Karpas-422 (cell line): Measurements from ENCODE around the gene BANP. TPM values are rescaled to one million over a fixed set of nuclear protein-coding genes. Genes with fewer than 3 reads are reported as not detected.
"Not testable (repeated sequence)": the region's sequence is repeated elsewhere in the genome, so short reads cannot be mapped to it uniquely, and the experiment has no call there.

Source experiments
- DNase-seq: peaks from one replicate; pipeline ENCODE4 v3.0.0-alpha.2; 2015
- H2AFZ ChIP-seq: fragments of 200-600 bp; sonication (generic); 2 replicates; pipeline ENCODE4 v1.6.1; 2014; ENCODE audit warnings: antibody characterized with exemption, low read length, mixed read lengths
- H3K27ac ChIP-seq: fragments of 200-600 bp; sonication (generic); 2 replicates; pipeline ENCODE4 v1.5.1; 2014; ENCODE audit warnings: mild to moderate bottlenecking, low read length, moderate library complexity
- H3K27me3 ChIP-seq: fragments of 200-600 bp; sonication (generic); 2 replicates; pipeline ENCODE4 v1.6.1; 2014; ENCODE audit warnings: low read length, mixed read lengths
- H3K36me3 ChIP-seq: fragments of 200-600 bp; sonication (generic); 2 replicates; pipeline ENCODE4 v1.6.1; 2014; ENCODE audit warnings: low read length, mixed read lengths; ENCODE audit not compliant: insufficient read depth
- H3K4me1 ChIP-seq: fragments of 200-600 bp; sonication (generic); 2 replicates; pipeline ENCODE4 v1.6.1; 2014; ENCODE audit warnings: mild to moderate bottlenecking, low read length, mixed read lengths
- H3K4me2 ChIP-seq: fragments of 200-600 bp; sonication (generic); 2 replicates; pipeline ENCODE4 v1.6.1; 2014; ENCODE audit warnings: low read length, low read depth, mild to moderate bottlenecking; ENCODE audit not compliant: poor library complexity, severe bottlenecking
- H3K4me3 ChIP-seq: fragments of 200-600 bp; sonication (generic); 2 replicates; pipeline ENCODE4 v1.5.1; 2014; ENCODE audit warnings: mild to moderate bottlenecking, antibody characterized with exemption, low read length, mixed read lengths
- H3K79me2 ChIP-seq: fragments of 200-600 bp; sonication (generic); 2 replicates; pipeline ENCODE4 v1.6.1; 2014; ENCODE audit warnings: mild to moderate bottlenecking, low read length, mixed read lengths
- H3K9ac ChIP-seq: fragments of 200-600 bp; sonication (generic); 2 replicates; pipeline ENCODE4 v1.6.0; 2014; ENCODE audit warnings: low read length
- H3K9me2 ChIP-seq: fragments of 200-600 bp; sonication (generic), shearing (Covaris generic); replicated peaks from 2 replicates; pipeline ENCODE4 v1.6.0; 2014; ENCODE audit warnings: mild to moderate bottlenecking, low read length, moderate library complexity; ENCODE audit not compliant: insufficient read depth
- H3K9me3 ChIP-seq: fragments of 300-700, 200-600 bp; sonication (generic); 2 replicates; pipeline ENCODE4 v1.6.1; 2014; ENCODE audit warnings: low read length, mixed read lengths
- H4K20me1 ChIP-seq: fragments of 200-600 bp; sonication (generic); 2 replicates; pipeline ENCODE4 v1.6.1; 2014; ENCODE audit warnings: mild to moderate bottlenecking, antibody characterized with exemption, low read length, low read depth; ENCODE audit not compliant: insufficient read depth
- total RNA-seq: library from RNA; depleted of rRNA; stranded (reverse); fragments of >200 nt; shearing (Covaris generic); gene quantifications from 2 replicates; pipeline ENCODE4 v1.2.3, GENCODE V29; 2014; ENCODE audit warnings: low replicate concordance

BANP gene
- total RNA-seq, 1 experiment from 2014 or later: 36.5 TPM

DNA sequence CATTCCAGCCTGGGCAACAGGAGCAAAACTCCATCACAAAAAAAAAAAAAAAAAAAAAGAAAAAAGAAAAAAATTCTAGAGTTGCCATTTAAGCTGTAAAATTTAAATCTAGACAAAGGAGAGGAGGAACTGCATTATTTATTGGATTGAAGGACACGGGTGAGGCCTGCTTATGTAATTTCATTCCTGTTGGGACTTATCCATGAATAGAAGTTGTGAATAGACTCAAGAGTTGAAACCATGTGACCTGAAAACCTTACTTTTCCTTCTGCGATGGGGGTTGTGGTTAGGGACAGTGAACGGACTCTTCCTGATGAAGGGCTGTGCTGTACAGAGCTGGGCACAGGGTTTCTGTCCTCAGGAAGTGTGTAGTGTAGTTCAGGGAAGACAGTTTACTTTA, 22.5 kb downstream of the BANP start:
- Histone ChIP-seq H3K9ac (no peak overlapping the region), H3K36me3 (0 out of 2 replicates have a peak, but pooled peaks cover 9% of the 10 kb centered on the region), H2AFZ (no peak overlapping the region), H3K9me3 (no peaks in the 10 kb centered on the region), H3K4me2 (no peak overlapping the region), H3K27me3 (no peaks in the 10 kb centered on the region), H3K27ac (no peak overlapping the region), H3K4me1 (no peaks in the 10 kb centered on the region), H3K4me3 (no peak overlapping the region), H4K20me1 (no peaks in the 10 kb centered on the region), H3K79me2 (peaks cover 84% of the 10 kb centered on the region), H3K9me2 (no peaks in the 10 kb centered on the region)
- no peak for DNase-seq

DNA sequence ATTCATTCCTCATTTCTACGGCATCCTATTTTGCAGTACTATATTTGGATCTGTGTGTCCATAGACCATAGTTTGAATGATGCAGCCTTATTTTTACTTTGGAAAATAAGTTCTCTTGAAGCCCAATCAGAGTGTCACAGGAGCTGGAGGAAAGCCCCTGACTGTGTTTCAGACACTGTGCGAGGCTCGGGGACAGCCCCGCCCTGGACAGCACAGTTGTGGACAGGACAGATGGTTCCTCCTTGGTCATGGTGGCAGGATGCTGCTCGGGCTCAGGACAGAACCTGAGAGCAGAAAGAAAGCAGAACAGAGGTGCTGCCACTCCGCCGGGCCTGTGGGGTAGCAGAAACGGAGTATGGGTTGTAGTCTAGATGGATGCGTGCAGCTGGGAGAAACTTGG, 22.9 kb downstream of the BANP start:
- Histone ChIP-seq H3K36me3 (0 out of 2 replicates have a peak, but pooled peaks cover 9% of the 10 kb centered on the region), H3K9me3 (no peaks in the 10 kb centered on the region), H3K9me2 (no peaks in the 10 kb centered on the region), H3K9ac (no peak overlapping the region), H4K20me1 (no peaks in the 10 kb centered on the region), H2AFZ (no peak overlapping the region), H3K27me3 (no peaks in the 10 kb centered on the region), H3K4me1 (no peaks in the 10 kb centered on the region), H3K79me2 (peaks cover 82% of the 10 kb centered on the region), H3K4me3 (no peak overlapping the region), H3K27ac (no peak overlapping the region), H3K4me2 (no peak overlapping the region)
- DNase-seq: no peak

- H3K36me3 ChIP-seq: no peaks in the 10 kb centered on the region
- no peaks in the 10 kb centered on the region for H3K4me1 ChIP-seq
- DNase-seq: peak; percentile 27
- H3K9me2 ChIP-seq: no peaks in the 10 kb centered on the region
- no peak overlapping the region for H3K27ac ChIP-seq
- no peak overlapping the region for H3K4me2 ChIP-seq
- no peaks in the 10 kb centered on the region for H3K9me3 ChIP-seq
- H3K9ac ChIP-seq: no peak overlapping the region
- no peak overlapping the region for H3K4me3 ChIP-seq
- peaks cover 57% of the 10 kb centered on the region for H3K79me2 ChIP-seq
- no peaks in the 10 kb centered on the region for H3K27me3 ChIP-seq
- no peaks in the 10 kb centered on the region for H4K20me1 ChIP-seq
- no peak overlapping the region for H2AFZ ChIP-seq
Measured at GRCh38 chr16:87976665-87977064, 25.4 kb downstream of the BANP start.

GRCh38 chr16:87978127-87978526, 26.9 kb downstream of the BANP start:
- no peak overlapping the region for H3K27ac ChIP-seq
- H3K36me3 ChIP-seq: no peaks in the 10 kb centered on the region
- DNase-seq: no peak
- no peaks in the 10 kb centered on the region for H3K27me3 ChIP-seq
- no peak overlapping the region for H3K9ac ChIP-seq
- no peak overlapping the region for H3K4me3 ChIP-seq
- no peaks in the 10 kb centered on the region for H3K9me2 ChIP-seq
- H3K9me3 ChIP-seq: no peaks in the 10 kb centered on the region
- no peak overlapping the region for H2AFZ ChIP-seq
- H4K20me1 ChIP-seq: no peaks in the 10 kb centered on the region
- H3K4me2 ChIP-seq: no peak overlapping the region
- no peaks in the 10 kb centered on the region for H3K4me1 ChIP-seq
- H3K79me2 ChIP-seq: peaks cover 43% of the 10 kb centered on the region

- no peak overlapping the region for H3K4me3 ChIP-seq
- H3K36me3 ChIP-seq: no peaks in the 10 kb centered on the region
- H3K9ac ChIP-seq: no peak overlapping the region
- H3K27me3 ChIP-seq: no peaks in the 10 kb centered on the region
- no peak for DNase-seq
- H3K9me3 ChIP-seq: no peaks in the 10 kb centered on the region
- no peaks in the 10 kb centered on the region for H4K20me1 ChIP-seq
- H3K27ac ChIP-seq: no peak overlapping the region
- H3K79me2 ChIP-seq: peaks cover 31% of the 10 kb centered on the region
- no peaks in the 10 kb centered on the region for H3K9me2 ChIP-seq
- H2AFZ ChIP-seq: no peak overlapping the region
- no peak overlapping the region for H3K4me2 ChIP-seq
- no peaks in the 10 kb centered on the region for H3K4me1 ChIP-seq
Measured at GRCh38 chr16:87979352-87979751, 28.1 kb downstream of the BANP start.

DNA sequence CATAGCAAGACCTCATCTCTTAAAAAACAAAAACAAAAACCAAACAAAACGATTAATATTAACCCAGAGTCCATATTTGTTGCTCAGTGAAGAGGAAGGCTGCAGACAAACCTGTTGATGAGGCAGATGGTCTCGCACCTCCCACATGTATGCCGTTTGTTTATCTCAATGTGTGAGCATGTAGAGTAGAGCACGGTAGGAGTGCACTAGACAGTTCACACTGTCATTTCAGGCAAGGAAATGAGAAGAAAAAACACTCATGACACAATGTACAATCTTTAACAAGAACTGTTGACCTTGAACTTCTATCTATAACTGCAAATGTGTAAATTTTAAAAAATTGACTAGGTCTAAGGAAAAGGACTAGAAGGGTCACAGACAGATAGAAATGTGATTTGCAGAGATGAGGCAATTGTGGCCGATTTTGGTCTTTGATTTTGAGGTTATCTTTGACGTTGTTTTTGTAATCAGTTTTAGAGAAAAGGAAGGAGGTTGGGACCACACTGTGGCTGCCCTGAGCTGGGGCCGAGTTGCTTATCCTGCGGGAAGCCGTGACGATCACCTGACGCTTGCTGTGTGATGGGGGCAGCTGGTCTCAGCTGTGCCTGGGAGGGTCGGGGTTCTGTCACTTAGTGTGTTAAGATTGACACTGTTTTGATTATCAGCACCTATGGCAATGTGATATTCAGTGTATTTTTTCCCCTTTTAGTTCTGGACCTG, 28.8 kb downstream of the BANP start:
- not testable (repeated sequence) for H3K27ac ChIP-seq, H3K4me3 ChIP-seq

DNA sequence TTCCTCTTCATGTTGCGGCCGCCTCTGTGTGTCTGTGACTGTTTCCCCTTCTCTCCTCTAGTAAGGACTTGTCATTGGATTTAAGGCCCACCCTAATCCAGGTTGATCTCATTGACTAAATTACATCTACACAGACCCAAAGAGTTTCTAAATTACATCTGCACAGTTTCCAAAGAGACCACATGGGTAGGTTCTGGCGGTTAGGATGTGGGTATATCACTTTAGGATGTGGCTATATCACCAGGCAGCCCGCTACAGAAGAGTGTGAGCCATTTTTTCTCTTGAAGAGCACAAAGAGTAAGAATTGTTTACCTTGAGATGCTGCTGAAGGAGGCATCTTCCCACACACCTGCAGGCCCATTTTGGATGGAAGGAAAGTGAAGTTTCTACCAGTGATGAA, 30.1 kb downstream of the BANP start:
- not testable (repeated sequence) for H4K20me1 ChIP-seq, DNase-seq, H3K4me2 ChIP-seq, H3K27ac ChIP-seq, H3K36me3 ChIP-seq, H3K9me2 ChIP-seq, H3K4me3 ChIP-seq, H3K4me1 ChIP-seq, H3K9ac ChIP-seq, H3K9me3 ChIP-seq, H3K27me3 ChIP-seq, H2AFZ ChIP-seq
- peaks cover 11% of the 10 kb centered on the region for H3K79me2 ChIP-seq

More for the DNA sequence above, 28.8 kb downstream of the BANP start:
- H4K20me1 ChIP-seq, H3K9ac ChIP-seq, H3K9me3 ChIP-seq, H3K36me3 ChIP-seq, H3K27me3 ChIP-seq, H3K4me1 ChIP-seq, H3K4me2 ChIP-seq, DNase-seq, H3K9me2 ChIP-seq, H2AFZ ChIP-seq: not testable (repeated sequence)
- peaks cover 23% of the 10 kb centered on the region for H3K79me2 ChIP-seq

GRCh38 chr16:87982581-87983041, 31.4 kb downstream of the BANP start:
- Histone ChIP-seq H3K27me3 (no peaks in the 10 kb centered on the region), H3K9ac (no peak overlapping the region), H2AFZ (no peak overlapping the region), H3K4me3 (no peak overlapping the region), H3K4me1 (no peaks in the 10 kb centered on the region), H3K4me2 (no peak overlapping the region), H3K9me2 (no peaks in the 10 kb centered on the region), H3K27ac (no peak overlapping the region), H3K9me3 (no peaks in the 10 kb centered on the region), H3K79me2 (peaks cover 9% of the 10 kb centered on the region), H3K36me3 (no peaks in the 10 kb centered on the region), H4K20me1 (no peaks in the 10 kb centered on the region)
- DNase-seq: peak; percentile 24
